HG03469 (cell line): ENCODE measurements around the gene LMBR1.

Source experiments
- ATAC-seq: cut with Tn5 transposase; IDR thresholded peaks from one replicate; pipeline ENCODE4 v1.9.1; 2021; ENCODE audit warnings: mild to moderate bottlenecking, moderate library complexity, moderate number of reproducible peaks; ENCODE audit not compliant: unreplicated experiment

LMBR1 gene

GRCh38 chr7:156765901-156766656 is 126.9 kb downstream of the LMBR1 start:
- ATAC-seq = no peak

- ATAC-seq = no peak
These were observed 128.2 kb downstream of the LMBR1 start for GRCh38 chr7:156764766-156765165.

- ATAC-seq = no peak
These were observed 128.8 kb downstream of the LMBR1 start for GRCh38 chr7:156764016-156764669.

DNA sequence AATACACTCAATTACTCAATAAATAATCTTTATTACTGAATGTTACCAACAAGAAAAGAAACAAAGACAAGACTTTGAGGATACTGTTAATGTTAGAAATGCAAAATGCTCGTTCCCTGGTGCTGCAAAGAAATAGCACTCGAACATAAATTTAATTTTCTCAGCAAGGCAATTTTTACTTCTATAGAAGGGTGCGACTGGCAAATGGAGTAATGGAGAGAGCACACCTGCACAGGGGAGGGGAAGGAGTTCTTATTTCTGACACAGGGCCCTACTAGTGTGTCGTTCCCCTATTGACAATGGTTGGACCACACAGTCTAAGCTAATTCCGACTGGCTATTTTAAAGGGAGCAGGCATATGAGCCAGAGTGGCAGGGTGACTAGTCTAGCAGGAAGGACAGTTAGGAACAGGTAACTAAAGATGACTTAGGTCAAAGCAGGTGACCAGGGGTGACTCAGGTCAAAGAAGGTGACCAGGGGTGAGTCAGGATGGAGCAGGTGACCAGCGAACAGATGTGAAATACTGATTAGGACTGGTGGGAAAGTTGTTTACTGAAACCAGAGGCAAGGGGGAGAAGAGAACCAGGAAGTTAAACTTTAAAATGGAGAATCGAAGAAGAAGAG is 133.3 kb downstream of the LMBR1 start:
- no peak for ATAC-seq

GRCh38 chr7:156759143-156759542 is 133.8 kb downstream of the LMBR1 start:
- ATAC-seq = no peak

- no peak for ATAC-seq
These were observed 138.8 kb downstream of the LMBR1 start for GRCh38 chr7:156754201-156754600.

DNA sequence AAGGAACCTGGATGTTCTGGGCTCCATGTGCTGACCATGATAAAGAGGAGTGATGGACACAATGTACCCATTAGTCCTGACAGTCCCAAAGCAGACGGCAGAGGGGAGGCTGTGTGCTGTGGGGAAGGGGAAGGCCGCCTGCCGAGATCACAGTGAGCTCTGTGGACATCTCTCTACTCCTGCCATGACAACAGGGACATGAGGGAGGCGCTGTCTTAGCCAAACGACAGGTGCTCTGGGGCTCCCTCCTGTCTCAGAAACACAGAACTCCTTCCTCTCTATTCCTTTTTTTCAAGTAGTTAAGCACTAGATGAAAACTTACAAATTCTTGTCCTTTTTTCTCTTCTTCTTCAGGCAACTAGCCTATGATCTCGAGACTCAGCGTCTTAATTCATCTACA is 139.4 kb downstream of the LMBR1 start:
- no peak for ATAC-seq

- no peak for ATAC-seq
These were observed 139.8 kb downstream of the LMBR1 start for GRCh38 chr7:156753229-156753560.

- no peak for ATAC-seq
These were observed 140.4 kb downstream of the LMBR1 start for GRCh38 chr7:156752367-156753228.

DNA sequence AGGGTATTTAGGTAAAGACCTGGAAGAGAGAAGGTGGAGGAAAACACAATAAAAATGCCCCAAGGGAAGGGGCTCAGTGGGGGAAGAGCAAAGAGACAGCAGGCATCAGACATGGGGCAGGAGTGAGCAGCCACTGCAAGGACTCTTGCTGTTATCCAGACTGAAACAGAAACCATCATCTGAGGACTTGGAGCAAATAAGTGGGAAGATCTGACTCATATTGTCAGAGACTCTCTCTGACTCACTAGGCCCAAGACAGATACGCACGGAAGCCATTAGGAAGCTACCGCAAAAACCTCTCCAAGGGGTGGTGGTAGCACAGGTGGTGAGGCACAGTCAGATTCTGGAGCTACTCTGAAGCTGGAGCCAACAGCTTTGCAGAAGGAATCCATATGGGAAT is 141.7 kb downstream of the LMBR1 start:
- ATAC-seq = no peak

DNA sequence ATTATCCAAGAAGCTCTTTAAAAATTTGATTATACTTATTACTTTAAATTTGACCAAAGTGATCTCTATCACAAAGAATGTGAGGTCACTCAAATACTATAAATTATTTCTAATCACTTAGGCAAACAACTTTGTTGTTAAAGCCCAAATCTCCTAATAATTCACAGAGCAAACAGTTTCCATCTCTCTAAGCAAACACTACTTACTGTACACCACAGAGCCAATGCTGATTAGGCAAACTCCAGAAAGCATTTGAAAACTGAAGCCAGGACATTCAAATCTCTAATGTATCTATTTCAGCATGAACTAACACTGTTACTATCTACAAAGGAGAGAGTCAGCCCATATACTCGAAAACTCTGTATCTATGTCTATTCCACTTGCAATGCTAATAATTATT is 145.3 kb downstream of the LMBR1 start:
- no peak for ATAC-seq

DNA sequence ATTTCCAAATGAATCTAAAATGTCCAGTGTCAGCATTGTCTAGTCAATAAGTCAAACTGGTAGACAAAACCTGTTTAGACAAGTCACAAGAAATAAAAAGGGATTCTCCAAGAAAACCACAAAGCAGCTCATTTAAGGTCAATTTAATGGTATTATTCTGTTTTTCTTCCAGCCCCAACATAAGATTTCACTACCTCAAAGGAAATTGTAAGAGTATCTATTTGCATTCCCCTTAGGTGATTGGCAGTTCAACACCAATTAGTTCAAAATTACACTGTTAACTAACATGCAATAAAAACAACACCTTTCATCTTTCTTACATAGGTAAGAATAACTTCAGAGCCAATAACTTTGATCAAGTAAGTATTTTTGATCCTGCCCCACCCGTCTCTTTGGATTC is 146.1 kb downstream of the LMBR1 start:
- no peak for ATAC-seq

GRCh38 chr7:156739596-156739995 is 153.4 kb downstream of the LMBR1 start:
- ATAC-seq = no peak

DNA sequence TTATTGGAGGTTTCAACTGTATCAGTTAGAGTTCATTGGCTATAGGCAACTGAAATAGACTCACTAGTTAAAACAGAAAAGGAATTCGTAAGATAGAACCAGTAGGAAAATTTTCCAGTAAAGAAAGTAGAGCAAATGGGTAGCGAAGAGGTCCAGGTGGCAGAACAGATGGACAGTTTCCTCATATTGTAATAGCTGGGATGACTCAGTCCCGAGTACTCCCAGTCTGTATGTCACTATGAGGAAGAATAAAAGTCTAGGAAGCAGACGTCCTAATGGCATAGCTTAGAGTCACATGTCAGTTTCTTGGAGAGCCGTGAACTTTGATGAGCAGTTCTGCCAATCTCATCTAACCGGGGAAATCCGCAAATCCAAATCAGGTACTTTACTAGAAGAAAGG is 157.1 kb downstream of the LMBR1 start:
- ATAC-seq = no peak

DNA sequence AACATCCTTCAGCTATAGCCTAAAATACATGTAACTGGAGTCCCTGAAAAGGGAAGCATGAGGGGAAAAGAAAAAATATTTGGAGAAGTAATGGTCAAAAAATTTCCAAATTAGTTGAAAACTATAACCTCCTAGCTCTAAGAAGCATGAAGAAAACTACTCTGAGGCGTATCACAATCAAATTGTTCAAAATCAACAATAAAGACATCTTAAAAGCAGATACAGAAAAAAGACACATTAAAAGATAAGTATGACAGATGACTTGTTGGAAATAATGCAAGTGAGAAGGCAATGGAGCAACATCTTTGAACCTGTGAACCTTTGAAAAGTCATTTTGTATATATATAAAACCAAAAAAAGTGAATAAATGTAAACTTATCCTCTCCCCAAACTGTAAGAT is 159.3 kb downstream of the LMBR1 start:
- ATAC-seq = no peak

- no peak for ATAC-seq
These were observed 160.8 kb downstream of the LMBR1 start for GRCh38 chr7:156732091-156732625.

DNA sequence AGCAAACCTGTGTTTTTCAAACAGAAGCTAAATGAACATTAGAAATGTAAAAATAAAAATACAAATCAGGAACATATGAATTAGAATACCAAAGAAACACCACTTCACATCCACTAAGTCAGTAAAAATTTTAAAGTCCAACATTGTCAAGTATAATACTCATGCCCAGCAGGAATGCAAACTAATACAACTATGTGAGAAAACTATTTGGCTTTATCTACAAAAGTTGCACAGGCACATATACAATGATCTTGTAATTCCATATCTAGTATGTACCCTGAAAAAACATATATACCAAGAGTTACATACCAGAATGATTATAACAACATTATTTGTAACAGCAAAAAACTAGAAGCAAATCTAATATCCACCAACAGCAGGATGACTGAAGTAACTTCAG is 161.3 kb downstream of the LMBR1 start:
- ATAC-seq = no peak

- ATAC-seq = no peak
These were observed 167.0 kb downstream of the LMBR1 start for GRCh38 chr7:156725936-156726335.

DNA sequence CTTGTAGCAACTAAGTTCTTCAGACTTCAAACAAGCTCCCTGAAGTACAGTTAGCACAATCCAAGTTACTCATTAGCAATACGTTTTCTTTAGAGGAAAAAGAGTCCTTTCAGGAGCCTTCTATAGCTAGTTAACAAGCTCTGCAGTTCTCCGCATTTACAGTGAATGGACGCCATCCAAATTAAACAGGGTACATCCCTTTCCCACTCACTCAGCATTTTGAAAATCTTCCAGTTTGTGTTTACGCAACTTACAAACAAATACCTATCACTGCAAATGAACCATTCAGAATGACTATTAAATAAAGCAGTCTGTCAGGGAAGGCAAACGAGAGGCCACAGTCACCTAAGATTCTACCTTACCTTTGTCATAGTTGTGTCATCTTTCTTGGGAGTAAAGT is 167.9 kb downstream of the LMBR1 start:
- no peak for ATAC-seq

GRCh38 chr7:156722043-156722826 is 170.7 kb downstream of the LMBR1 start:
- no peak for ATAC-seq
